Stimulated activated naive CD4-positive, alpha-beta T cell (primary cell): ENCODE data around the gene IER5L.
"Not testable (repeated sequence)": the region's sequence is repeated elsewhere in the genome, so short reads cannot be mapped to it uniquely, and the experiment has no call there.

Experiments used
- DNase-seq, 6 experiments: peaks; one replicate each; lab custom pipeline; 2025; lab: John Stamatoyannopoulos, UW

The IER5L gene

DNA sequence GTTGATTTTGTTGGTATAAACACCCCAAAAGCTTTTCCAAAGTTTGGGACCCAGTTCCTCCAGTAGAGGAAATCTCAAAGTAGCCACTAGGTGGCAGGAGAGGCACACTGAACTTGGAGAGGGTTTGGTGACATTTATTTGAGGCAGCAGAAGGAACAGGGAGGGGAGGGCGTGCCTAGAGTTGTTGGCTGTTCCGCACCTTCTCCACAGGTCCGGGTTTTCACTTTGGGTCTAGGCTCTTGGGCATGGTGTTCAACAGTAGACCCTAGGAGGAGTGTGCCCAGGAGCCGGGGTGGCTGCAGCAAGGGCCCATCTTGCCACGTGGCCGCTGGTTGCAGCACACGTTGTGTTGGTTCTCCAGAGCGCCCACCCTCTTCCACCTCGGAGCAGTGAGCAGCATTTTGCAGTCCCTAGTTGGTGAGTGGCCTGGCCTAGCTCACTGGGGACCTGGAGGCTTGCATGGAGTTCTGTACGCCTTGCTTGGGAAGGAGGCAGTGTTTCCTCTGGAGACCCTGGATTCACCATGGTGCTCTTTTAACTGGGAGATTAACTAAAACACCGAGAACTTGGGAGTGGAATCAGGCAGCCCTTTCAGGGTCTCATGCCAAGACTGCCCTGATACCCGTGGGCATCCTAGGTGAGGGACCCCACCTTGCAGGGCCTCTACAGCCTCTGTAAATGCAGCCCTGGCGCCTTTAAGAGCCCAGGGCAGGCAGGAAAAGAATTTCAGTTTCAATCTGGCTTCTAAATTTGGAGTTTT lies 38.6 kb downstream of the IER5L start:
- DNase-seq: peak; percentile 55 to 86 (median 66)

DNA sequence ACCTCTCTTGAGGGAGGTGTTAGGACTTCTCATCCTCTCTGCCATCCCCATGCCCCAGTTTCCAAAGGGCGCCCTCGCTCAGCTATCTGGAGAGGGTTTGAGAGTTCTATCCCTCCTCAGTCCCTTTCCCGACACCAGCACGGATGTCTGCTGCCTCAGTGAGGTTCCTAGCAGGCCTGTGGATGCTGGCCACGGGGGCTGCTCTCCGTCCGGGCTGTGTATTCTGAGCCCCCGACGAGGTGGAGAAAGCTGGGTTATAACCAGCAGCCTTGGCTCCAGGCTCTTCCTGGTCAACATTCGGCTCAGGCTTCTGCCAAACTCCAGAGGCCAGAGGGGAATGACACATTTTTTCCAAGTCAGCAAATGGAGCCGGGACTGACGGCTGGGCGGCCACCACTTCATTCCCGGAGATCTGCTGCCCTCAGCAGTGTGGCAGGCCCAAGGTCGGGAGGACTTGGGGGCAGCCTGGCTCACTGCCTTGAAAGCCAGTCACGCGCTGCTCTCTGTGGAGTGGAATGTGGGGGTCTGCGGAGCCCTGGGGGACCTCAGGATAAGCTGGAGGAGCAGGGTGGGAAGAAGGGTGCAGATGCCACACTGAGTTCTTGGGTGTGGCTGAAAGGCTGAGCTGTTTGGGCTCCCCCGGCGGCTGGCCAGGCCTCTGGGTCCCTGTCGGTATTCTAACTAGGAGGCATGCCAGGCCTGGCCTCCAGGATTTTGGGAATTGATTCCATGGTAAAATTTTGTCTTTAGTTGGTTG lies 39.4 kb downstream of the IER5L start:
- no peak for DNase-seq

DNA sequence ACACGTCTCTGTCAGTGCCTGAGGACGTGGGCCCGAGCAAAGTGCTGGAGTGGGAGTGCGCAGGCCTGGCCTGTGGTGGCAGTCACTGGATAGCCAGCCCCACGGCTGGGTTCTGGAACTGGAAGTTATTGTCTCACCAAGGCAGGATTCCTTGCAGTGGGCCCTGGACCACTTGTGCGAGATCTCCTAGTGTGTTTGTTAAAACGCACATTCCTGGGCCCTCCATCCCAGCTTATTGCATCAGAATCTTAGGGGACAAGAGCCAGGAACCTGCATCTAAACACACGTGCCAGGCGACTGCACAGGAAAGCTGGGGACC lies 40.0 kb downstream of the IER5L start:
- DNase-seq: no peak

DNA sequence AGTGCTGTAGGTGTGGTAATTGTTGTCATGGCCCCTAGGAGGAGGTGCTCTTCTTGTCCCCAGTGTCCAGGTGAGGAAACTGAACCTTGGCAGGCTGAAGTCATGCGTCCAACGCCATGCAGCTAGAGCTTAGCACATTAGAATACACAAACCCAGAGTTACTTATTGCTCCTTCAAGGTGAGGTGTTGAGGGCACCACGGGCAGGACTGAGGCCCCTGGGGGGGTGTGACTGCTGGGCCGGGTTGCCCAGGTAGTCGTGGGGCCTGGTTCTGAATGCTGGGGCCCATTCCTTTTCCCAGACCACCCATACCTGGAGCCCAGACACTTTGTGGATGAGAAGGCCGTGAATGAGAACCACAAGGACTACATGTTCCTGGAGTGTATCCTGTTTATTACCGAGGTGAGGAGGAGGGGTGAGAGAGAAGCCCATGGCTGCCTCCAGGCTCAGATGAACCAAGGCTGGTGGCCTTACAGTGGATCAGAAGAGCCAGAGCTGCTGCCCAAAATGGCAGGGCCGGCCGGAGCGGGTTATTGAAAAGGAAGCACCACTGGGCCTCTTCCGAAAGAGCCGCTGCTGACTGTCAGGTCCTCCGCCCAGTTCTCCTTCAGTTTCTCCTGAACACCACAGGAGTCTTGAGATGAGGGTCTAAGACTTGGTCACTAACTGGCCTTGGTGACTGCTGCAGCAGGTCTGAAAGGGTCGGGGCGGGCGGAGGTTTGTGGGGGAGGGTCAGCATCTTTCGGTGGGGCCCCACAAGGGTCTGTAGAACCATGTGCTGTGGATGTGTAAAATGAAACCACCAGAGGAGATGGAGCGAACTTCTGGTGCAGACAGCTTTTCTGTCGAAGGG lies 40.5 kb downstream of the IER5L start:
- no peak for DNase-seq

DNA sequence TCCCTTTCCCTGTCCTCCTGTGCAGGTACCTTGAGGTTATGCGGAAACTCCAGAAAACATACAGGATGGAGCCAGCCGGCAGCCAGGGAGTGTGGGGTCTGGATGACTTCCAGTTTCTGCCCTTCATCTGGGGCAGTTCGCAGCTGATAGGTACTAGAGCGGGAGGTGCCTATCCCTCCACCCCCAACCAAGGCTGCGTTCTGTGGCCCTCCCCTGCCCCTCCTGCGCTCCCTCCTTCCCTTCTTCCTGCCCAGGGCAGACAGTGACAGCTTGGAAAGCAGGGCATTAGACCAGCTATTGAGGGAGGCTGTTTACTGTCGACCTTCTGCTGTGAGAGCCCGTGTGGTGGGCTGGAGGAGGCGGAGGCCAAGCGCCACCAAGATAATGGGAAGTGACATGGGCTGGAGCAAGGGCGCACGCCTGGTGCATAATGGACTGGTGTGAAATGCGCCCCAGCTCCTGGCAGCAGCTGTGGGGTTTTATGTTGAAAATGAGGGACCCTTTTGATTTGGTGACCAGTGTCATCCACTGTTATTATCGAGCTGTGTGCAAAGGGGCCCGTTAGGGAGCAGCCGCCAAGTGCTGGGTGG lies 41.5 kb downstream of the IER5L start:
- DNase-seq: no peak

DNA sequence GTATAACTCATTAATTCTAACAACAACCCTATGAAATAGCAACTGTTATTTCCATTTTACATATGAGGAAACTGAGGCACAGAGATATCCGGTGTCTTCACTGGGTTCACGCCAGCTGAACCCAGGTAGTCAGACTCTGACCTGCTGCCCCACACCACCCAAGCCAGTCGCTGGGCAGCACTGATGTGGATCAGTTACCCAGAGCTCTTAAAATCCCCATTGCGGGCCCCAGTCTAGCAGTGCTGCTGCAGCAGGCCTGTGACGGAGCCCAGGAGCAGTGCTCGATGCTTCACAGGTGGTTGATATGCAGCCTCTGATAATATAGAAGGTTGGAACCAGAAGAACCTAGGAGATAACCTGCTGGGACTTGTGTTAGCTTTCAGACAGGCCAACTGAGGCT lies 42.6 kb downstream of the IER5L start:
- DNase-seq: no peak

DNA sequence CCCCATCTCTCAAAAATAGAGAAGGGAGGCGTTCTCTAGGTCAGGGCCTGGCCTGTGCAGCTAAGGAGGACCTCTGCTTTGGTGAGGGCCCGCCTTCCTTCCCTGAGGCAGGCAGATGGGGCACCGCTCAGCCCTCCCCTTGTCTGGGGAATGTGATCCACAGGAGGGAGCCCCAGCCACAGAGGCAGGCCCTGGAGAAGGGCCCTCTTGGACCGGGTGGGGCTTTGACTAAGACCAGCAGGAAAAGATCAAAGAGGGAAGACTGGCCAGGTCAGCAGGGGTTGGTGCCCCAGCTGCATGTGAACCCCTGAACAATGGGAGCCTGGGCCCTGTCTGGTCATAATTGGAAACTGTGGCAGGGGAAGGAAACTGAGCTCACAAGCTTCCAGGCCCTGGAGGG lies 45.0 kb downstream of the IER5L start:
- DNase-seq: no peak

DNA sequence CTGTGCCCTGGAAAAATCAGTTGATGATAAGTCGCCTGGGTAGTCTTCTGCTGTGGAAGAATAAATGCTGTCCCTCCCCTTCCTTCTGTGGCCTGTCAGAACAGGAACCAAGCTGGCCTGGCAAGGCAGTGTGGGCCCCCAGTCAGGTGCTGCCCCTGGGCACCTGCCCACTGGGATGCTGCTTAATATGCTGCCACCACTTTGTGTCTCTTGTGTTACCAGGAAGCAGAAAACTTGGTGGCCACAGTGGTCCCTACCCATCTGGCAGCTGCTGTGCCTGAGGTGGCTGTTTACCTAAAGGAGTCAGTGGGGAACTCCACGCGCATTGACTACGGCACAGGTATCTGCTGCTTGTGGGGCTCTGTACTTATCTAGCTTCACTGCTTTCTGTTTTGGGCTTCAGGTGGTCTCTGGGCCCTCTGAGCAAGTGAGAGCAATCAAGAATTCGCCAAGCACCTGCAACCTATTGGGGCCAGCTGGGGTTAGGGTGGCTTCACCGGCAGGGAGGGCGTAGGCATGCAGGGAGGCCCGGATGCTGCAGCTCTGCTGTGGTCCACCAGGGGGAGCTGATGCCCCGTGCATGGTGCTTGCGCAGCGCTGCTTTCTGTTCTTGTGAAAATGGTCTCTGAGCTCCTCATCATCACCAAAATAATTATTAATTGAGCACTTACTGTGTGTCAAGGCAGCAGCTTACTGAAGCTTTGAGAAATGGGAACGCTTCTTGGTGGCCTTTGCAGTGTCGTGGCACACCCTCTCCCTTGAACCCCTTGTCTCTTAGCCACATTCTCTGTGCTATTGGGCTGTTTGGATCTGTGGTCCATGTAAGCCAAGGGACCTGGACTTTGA lies 46.5 kb downstream of the IER5L start:
- peak; percentile 65 to 90 (median 76) for DNase-seq

DNA sequence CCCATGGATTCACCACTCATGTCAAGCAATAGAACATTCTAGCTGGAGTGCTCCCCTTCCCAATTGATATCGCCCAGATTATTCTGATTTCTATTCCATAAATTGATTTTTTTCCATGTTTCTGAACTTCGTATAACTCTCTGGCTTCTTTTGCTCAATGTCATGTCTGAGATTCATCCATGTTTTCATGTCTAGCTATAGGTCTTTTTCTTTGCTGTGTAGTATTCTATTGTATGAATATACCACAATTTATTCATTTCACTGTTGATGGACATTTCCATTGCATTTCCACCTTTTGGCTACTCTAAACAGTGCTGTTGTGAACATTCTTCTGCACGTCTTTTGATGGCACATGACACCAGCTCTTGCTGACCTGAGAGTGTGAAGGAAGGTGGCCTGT lies 47.3 kb downstream of the IER5L start:
- no peak for DNase-seq

DNA sequence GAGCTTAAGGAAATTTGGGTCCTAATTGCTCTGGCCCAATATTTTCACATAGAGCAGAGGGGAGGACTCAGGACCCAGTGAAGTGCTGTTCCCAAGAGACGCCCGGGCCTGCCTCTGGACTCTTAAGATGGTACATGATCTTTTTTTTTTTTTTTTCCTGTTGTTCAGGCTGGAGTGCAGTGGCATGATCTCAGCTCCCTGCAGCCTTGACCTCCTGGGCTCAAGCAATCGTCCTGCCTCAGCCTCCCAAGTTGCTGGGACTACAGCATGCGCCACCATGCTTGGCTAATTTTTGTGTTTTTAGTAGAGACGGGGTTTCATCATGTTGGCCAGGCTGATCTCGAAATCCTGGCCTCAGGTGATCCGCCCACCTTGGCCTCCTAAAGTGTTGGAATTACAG lies 47.8 kb downstream of the IER5L start:
- not testable (repeated sequence) for DNase-seq

DNA sequence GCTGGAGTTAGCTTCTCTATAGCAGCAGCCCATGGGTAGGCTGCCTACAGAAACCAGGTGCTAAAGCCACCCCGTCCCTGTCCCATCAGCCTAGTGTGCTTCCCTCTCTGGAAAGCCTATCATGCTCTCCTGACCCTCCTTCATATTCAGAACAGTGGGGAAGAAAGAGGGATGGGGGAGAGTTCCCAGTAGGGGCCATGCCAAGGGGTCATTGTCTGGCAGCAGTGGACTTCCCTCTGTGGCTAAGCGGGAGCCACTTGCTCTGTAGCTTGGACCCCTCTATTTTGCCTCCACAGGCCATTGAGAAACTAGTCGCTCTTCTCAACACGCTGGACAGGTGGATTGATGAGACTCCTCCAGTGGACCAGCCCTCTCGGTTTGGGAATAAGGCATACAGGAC lies 49.4 kb downstream of the IER5L start:
- no peak for DNase-seq

DNA sequence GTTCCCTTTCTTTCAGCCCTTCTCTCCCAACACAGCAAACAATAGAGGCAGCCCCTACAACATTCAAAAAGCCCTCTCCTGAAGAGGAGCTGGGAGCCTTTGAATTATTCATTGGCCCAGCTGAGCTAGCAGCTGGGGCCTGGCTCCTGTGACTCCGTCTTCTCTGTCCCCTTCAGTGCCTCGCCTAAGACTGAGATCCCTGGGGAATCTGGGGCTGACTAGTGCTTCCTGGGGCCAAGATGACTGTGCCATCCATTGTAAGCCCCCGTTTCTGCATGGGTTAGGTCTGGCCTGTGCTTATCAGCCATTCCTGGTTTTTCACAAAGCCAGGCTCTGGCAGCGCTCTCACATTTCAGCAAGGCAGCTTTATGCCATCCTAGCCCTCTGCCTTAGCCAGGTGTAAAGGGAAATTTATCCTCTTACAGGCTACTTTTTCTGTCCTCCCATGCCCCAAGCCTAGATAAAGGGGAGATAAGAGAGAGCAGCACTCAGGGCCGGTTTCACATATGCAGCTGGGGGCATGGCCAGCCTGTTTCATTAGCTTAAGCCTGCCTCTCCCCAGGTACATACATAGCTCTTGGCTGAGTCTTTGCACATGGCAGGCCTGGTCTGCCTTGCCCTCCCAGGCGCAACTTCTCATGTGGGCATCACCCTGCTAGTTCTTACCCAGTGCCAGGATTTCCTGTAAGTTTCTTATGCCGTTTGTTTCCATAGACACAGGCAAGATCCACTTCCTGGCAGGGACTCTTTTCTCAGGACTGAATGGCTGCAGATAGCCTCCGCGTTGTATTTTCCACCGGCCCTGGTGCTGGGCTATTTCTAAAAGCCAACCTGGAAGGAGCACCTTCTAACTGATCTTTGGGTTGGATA lies 51.1 kb downstream of the IER5L start:
- DNase-seq: no peak
